B cell (primary cell): ENCODE results near the gene SETBP1. TPM values are rescaled to one million over a fixed set of nuclear protein-coding genes. Genes with fewer than 3 reads are reported as not detected.

Experiments
- ATAC-seq: fragments of 200-7000 bp; cut with Tn5 transposase; one replicate; pipeline ENCODE4 v1.10.0; 2021; ENCODE audit warnings: low read depth, mild to moderate bottlenecking, moderate number of reproducible peaks, moderate library complexity
- CTCF ChIA-PET: fragments of 350-600 bp; sonication (Branson Sonifier 250); formaldehyde crosslinking; loops from one replicate; lab custom pipeline; 2021; ENCODE audit warnings: antibody characterized with exemption, inconsistent platforms; lab: Charles Lee
- POLR2A ChIA-PET: fragments of 350-600 bp; sonication (Branson Sonifier 250); formaldehyde crosslinking; loops from one replicate; lab custom pipeline; 2021; ENCODE audit warnings: antibody characterized with exemption; lab: Charles Lee
- DNase-seq: peaks from one replicate; pipeline ENCODE4 v3.0.0; 2013
- H2AFZ ChIP-seq: 2 replicates; pipeline ENCODE4 v1.6.1; 2012; ENCODE audit warnings: mild to moderate bottlenecking, low read depth, low read length; ENCODE audit not compliant: insufficient read depth, poor library complexity, severe bottlenecking
- H3K27ac ChIP-seq, 2 donors: 1 replicate in 1 of 2; 2 replicates in 1 of 2; pipeline ENCODE4 v1.5.1; 2012 to 2013; ENCODE audit warnings: low read length in 2 of 2, mild to moderate bottlenecking in 2 of 2, moderate library complexity in 1 of 2
- H3K27me3 ChIP-seq, 4 experiments: fragments of 200-600 bp in 1 of 4; sonication (generic) in 1 of 4; replicated peaks in 1 of 4; 1 replicate in 2 of 4; 2 replicates in 2 of 4; pipeline versions ENCODE4 v1.6.1 to v1.7.0; 2013 to 2016; ENCODE audit warnings: low read length in 3 of 4, mild to moderate bottlenecking in 2 of 4, mixed read lengths in 1 of 4, moderate library complexity in 1 of 4; ENCODE audit not compliant: insufficient read depth in 4 of 4, control insufficient read depth in 3 of 4; ENCODE audit errors: control extremely low read depth in 1 of 4
- H3K36me3 ChIP-seq, 2 experiments: replicated peaks in 1 of 2; 1 replicate in 1 of 2; 2 replicates in 1 of 2; pipeline versions ENCODE4 v1.6.1 to v1.7.1; 2013; ENCODE audit warnings: low read length in 1 of 2; ENCODE audit not compliant: insufficient read depth in 2 of 2, control insufficient read depth in 1 of 2; ENCODE audit errors: control extremely low read depth in 1 of 2, extremely low read depth in 1 of 2
- H3K4me1 ChIP-seq, 2 donors: fragments of 200-600 bp in 1 of 2; sonication (generic) in 1 of 2; 1 replicate in 1 of 2; 2 replicates in 1 of 2; pipeline versions ENCODE4 v1.5.1 to v1.6.1; 2013 to 2017; ENCODE audit warnings: low read length in 2 of 2; ENCODE audit not compliant: control insufficient read depth in 2 of 2, insufficient read depth in 2 of 2
- H3K4me2 ChIP-seq: replicated peaks from 2 replicates; pipeline ENCODE3; 2012; ENCODE audit warnings: mild to moderate bottlenecking, low read depth, low read length; ENCODE audit not compliant: poor library complexity, severe bottlenecking
- H3K4me3 ChIP-seq, 5 experiments: fragments of 200-600 bp in 1 of 5; sonication (generic) in 1 of 5; 1 replicate in 3 of 5; 2 replicates in 2 of 5; pipeline versions ENCODE4 v1.5.1 to v1.7.0; 2011 to 2016; ENCODE audit warnings: low read length in 4 of 5, mild to moderate bottlenecking in 4 of 5, low read depth in 2 of 5, control low read depth in 1 of 5, moderate library complexity in 1 of 5; ENCODE audit not compliant: insufficient read depth in 1 of 5; ENCODE audit errors: control extremely low read depth in 1 of 5, extremely low read depth in 1 of 5
- H3K79me2 ChIP-seq: fragments of 200-600 bp; sonication (generic); one replicate; pipeline ENCODE4 v1.6.0; 2016; ENCODE audit warnings: low read length; ENCODE audit not compliant: control insufficient read depth, insufficient read depth
- H3K9ac ChIP-seq: fragments of 200-600 bp; sonication (generic); 2 replicates; pipeline ENCODE4 v1.6.1; 2017; ENCODE audit warnings: mild to moderate bottlenecking, low read length, moderate library complexity
- H3K9me3 ChIP-seq, 3 donors: one replicate each; pipeline versions ENCODE4 v1.6.1 to v1.7.1; 2013; ENCODE audit warnings: low read length in 2 of 3; ENCODE audit not compliant: control insufficient read depth in 2 of 3, insufficient read depth in 1 of 3; ENCODE audit errors: control extremely low read depth in 1 of 3
- H4K20me1 ChIP-seq: 2 replicates; pipeline ENCODE4 v1.6.0; 2012; ENCODE audit warnings: mild to moderate bottlenecking, low read length; ENCODE audit not compliant: insufficient read depth, control insufficient read depth, poor library complexity, severe bottlenecking
- H3K27ac Mint-ChIP-seq: one replicate; pipeline ENCODE4 v1.8.0; 2021; ENCODE audit warnings: mixed read lengths
- H3K27me3 Mint-ChIP-seq: one replicate; pipeline ENCODE4 v1.8.0; 2021; ENCODE audit warnings: mixed read lengths
- H3K4me1 Mint-ChIP-seq: one replicate; pipeline ENCODE4 v1.8.0; 2021; ENCODE audit warnings: mixed read lengths
- H3K4me3 Mint-ChIP-seq: one replicate; pipeline ENCODE4 v1.8.0; 2021; ENCODE audit warnings: mixed read lengths
- H3K9me3 Mint-ChIP-seq: one replicate; pipeline ENCODE4 v1.8.0; 2022; ENCODE audit warnings: mixed read lengths; ENCODE audit not compliant: insufficient read depth
- EZH2 ChIP-seq: IDR thresholded peaks from 2 replicates; pipeline ENCODE4 v1.6.1; 2012; ENCODE audit warnings: borderline replicate concordance, low read depth, mild to moderate bottlenecking, moderate library complexity, low read length; ENCODE audit not compliant: insufficient read depth, poor library complexity, severe bottlenecking
- WGBS: methylation state at CpG from one replicate; pipeline ENCODE4 v1.1.5; 2013; ENCODE audit warnings: missing lambda C conversion rate; ENCODE audit not compliant: insufficient coverage; 5-methylcytosine and 5-hydroxymethylcytosine counted together
- intact Hi-C: fragments of 100-400 bp; cut with micrococcal nuclease; formaldehyde crosslinking; loops from one replicate; pipeline ENCODE4 v1.10.0; 2022
- polyA plus RNA-seq: library from polyadenylated mRNA; depleted of rRNA; stranded (reverse); fragments of >200 nt; gene quantifications from 2 replicates; pipeline ENCODE4 v1.2.3, GENCODE V29; 2012
- total RNA-seq, 2 donors: library from RNA; stranded (reverse); fragments of 120-200 nt in 1 of 2; gene quantifications; 1 replicate in 1 of 2; 2 replicates in 1 of 2; pipeline versions ENCODE4 v1.2.3 to v1.2.4, GENCODE V29; 2013 to 2022
- TF ChIP-seq, protein P1 (sequence below): fragments of 200-600 bp; IDR thresholded peaks from one replicate; pipeline ENCODE4 v1.8.0; 2022; ENCODE audit warnings: antibody characterized with exemption, mild to moderate bottlenecking

Gene SETBP1
- total and polyA plus RNA-seq, 2 donors (not counting 1 experiment from before 2014, with no cell fraction given) = 15.1 to 129 TPM

DNA sequence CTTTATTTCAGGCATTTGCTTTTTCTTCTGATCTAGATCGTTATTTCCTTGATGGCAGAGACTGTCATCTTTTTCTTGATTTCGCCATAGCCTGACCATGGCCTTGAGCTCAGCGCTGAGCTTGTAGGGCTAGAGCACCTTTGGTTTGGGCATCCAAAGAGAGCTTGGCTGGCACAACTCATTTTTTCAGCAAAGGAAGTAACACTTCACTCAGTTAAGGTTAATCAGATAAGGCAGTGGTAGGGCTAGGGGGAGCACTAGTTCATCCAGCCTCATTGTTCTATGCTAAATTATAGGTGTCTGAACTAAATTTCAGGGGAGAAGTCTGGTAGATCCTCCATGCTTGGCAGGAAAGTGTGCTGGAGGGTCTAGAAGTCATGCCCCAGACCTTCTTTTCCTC lies 125.0 kb downstream of the SETBP1 start:
- H3K4me1 Mint-ChIP-seq = peaks cover 81% of the 10 kb centered on the region
- Histone ChIP-seq H3K79me2 (peaks cover 86% of the 10 kb centered on the region), H3K9me3 (peaks cover 0 to under 1% (median 0%) of the 10 kb centered on the region in 3 donors), H4K20me1 (no peaks in the 10 kb centered on the region), H3K4me2 (no peak overlapping the region), H3K4me1 (peaks cover 20 to 23% of the 10 kb centered on the region in 2 donors), H3K27me3 (no peaks in the 10 kb centered on the region), H3K27ac (no peak overlapping the region), H2AFZ (no peak overlapping the region), H3K36me3 (peaks cover 3 to 8% of the 10 kb centered on the region in 2 experiments), H3K9ac (no peak overlapping the region), H3K4me3 (no peak overlapping the region)
- DNase-seq = no peak
- CTCF ChIA-PET = no interaction called here
- no peaks in the 10 kb centered on the region for H3K9me3 Mint-ChIP-seq
- POLR2A ChIA-PET = no interaction called here
- H3K27ac Mint-ChIP-seq = peak overlapping the region; percentile 68
- H3K27me3 Mint-ChIP-seq = no peaks in the 10 kb centered on the region
- intact Hi-C loops = loop anchor here (2.0 kb wide), 1 partner anchor 13 kb away; no protein-coding TSS in a partner anchor
- 100% methylated on average over 3 of the region's 3 CpGs for WGBS
- H3K4me3 Mint-ChIP-seq = no peak overlapping the region
- TF ChIP-seq EZH2 = no peak
- TF ChIP-seq, protein P1, sequence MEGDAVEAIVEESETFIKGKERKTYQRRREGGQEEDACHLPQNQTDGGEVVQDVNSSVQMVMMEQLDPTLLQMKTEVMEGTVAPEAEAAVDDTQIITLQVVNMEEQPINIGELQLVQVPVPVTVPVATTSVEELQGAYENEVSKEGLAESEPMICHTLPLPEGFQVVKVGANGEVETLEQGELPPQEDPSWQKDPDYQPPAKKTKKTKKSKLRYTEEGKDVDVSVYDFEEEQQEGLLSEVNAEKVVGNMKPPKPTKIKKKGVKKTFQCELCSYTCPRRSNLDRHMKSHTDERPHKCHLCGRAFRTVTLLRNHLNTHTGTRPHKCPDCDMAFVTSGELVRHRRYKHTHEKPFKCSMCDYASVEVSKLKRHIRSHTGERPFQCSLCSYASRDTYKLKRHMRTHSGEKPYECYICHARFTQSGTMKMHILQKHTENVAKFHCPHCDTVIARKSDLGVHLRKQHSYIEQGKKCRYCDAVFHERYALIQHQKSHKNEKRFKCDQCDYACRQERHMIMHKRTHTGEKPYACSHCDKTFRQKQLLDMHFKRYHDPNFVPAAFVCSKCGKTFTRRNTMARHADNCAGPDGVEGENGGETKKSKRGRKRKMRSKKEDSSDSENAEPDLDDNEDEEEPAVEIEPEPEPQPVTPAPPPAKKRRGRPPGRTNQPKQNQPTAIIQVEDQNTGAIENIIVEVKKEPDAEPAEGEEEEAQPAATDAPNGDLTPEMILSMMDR = no peak
- ATAC-seq = peak; percentile 28

DNA sequence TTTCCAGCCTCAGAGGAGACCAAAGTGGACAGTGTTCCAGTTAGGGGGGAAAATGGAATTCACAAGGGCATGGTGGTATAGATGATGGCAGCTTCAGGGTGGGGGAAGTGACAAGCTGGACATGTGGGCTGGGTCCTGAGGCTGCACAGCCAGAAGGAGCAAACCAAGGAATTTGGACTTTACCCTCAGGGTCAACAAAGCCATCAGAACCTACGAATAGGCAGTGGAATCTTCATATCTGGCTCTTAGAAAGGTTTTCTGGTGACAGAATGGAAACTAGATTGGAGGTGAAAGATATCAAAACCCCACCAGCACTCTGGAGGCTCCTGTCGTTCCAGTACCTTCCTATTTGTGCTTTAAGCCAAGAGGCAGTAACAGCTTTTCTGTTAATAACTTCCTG lies 127.1 kb downstream of the SETBP1 start:
- peaks cover 75% of the 10 kb centered on the region for H3K4me1 Mint-ChIP-seq
- no peak for ATAC-seq
- intact Hi-C loops = no loop called here

More for the DNA sequence above, 127.1 kb downstream of the SETBP1 start:
- Histone ChIP-seq H3K9me3 (no peaks in the 10 kb centered on the region), H3K4me1 (peaks cover 15 to 18% of the 10 kb centered on the region in 2 donors), H3K4me2 (no peak overlapping the region), H3K36me3 (peaks cover 3 to 9% of the 10 kb centered on the region in 2 experiments), H3K4me3 (no peak overlapping the region), H3K27ac (no peak overlapping the region), H3K79me2 (peaks cover 89% of the 10 kb centered on the region), H3K9ac (no peak overlapping the region), H4K20me1 (no peaks in the 10 kb centered on the region), H3K27me3 (no peaks in the 10 kb centered on the region), H2AFZ (no peak overlapping the region)
- H3K27ac Mint-ChIP-seq = no peak overlapping the region
- DNase-seq = no peak
- TF ChIP-seq, protein P1 = no peak
- no peaks in the 10 kb centered on the region for H3K27me3 Mint-ChIP-seq
- no peaks in the 10 kb centered on the region for H3K9me3 Mint-ChIP-seq
- no CpG with 5 or more reads among the region's 2 CpGs for WGBS
- no peak overlapping the region for H3K4me3 Mint-ChIP-seq
- CTCF ChIA-PET = interaction anchor here (1.1 to 1.4 kb wide), 2 partner anchors 9 to 129 kb away, joined by 3 to 5 read pairs; no protein-coding TSS in a partner anchor
- POLR2A ChIA-PET = no interaction called here
